ENCODE data around the gene FGL2. TPM values are rescaled to one million over a fixed set of nuclear protein-coding genes. Genes with fewer than 3 reads are reported as not detected.

FGL2 gene
- total RNA-seq, 1 experiment from 2014 or later, result not detected

DNA sequence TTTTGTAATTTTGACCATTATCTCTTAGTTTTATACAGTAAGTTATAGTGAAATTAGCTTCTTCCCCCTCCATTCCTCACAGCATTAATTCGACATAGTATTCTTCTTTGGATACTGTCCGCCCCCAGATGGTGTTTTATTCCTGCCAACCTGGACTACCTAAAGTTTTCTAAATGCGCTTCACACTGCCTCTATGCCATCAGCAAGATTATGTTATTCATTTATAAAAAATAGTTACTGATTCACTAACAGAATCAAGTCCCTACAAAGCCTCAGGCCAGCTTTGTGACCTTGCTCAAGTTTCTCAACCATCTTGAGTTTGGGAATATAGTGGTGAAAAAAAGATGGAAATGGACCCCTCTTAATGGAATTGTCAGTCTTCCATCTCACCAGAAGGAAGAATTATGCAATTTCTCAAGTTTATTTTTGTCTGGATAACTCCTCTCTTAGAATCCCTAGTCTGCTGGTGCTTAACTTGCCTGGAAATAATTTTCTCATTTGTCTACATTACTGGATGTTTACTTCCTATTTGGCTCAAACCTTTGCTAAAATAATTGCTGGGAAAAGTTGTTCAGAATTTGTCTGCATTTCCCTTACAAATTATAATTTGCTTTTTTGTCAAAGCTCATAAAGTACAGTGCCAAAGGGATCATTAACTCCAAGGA, 16.7 kb upstream of the FGL2 start (continued):
- TF ChIP-seq GABPB1 (CRISPR knock-in tag; IDR thresholded peaks at IDR 0.05), result no peak

DNA sequence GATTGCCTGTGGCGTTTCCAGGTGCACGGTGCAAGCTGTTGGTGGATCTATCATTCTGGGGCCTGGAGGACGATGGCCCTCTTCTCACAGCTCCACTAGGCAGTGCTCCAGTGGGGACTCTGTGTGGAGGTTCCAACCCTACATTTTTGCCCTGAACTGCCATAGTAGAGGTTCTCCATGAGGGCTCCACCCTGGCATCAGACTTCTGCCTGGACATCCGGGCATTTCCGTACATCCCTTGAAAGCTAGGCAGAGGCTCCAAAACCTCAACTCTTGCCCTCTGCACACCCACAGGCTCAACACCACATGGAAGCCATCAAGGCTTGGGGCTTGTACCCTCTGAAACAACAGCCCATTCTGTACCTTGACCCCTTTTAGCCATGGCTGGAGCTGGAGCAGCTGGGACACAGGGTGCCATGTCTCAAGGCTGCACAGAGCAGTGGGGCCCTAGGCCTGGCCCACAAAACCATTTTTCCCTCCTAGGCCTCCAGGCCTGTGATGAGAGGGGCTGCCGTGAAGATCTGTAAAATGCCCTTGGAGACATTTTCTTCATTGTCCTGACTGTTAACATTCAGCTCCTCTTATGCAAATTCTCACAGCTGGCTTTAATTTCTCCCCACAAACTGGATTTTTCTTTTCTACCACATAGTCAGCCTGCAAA, 10.0 kb upstream of the FGL2 start:
- no peak overlapping the region for H3K27ac Mint-ChIP-seq
- no peaks in the 10 kb centered on the region for H3K4me1 Mint-ChIP-seq
- no peak for DNase-seq (ENCODE audit: low spot score)
- peaks cover 6% of the 10 kb centered on the region for H3K27me3 Mint-ChIP-seq (ENCODE audit: low read depth)
- H3K9me3 Mint-ChIP-seq, result peaks cover 49% of the 10 kb centered on the region
- H3K4me3 Mint-ChIP-seq, result no peak overlapping the region
- ChIA-PET CTCF (interaction anchor here (1.3 kb wide), 1 partner anchor 37 kb away, joined by 3 read pairs; no protein-coding TSS in a partner anchor), POLR2A (no interaction called here)
- H3K36me3 Mint-ChIP-seq, result peaks cover 27% of the 10 kb centered on the region
- TF ChIP-seq ZBTB21 (CRISPR knock-in tag; IDR thresholded peaks at IDR 0.05; ENCODE audit: borderline replicate concordance) (no peak), TEAD4 (CRISPR knock-in tag; IDR thresholded peaks at IDR 0.05) (no peak), ZNF416 (CRISPR knock-in tag; IDR thresholded peaks at IDR 0.05) (no peak), TP53 (CRISPR knock-in tag; IDR thresholded peaks at IDR 0.05) (no peak), RORB (CRISPR knock-in tag; IDR thresholded peaks at IDR 0.05) (no peak), JAZF1 (CRISPR knock-in tag; IDR thresholded peaks at IDR 0.05) (no peak), ZNF263 (CRISPR knock-in tag; IDR thresholded peaks at IDR 0.05; ENCODE audit: low read depth) (no peak), TEAD1 (CRISPR knock-in tag; IDR thresholded peaks at IDR 0.05) (no peak), SP1 (CRISPR knock-in tag; conservative IDR thresholded peaks at IDR 0.05) (no peak), SOX15 (CRISPR knock-in tag; IDR thresholded peaks at IDR 0.05) (no peak)
- TF ChIP-seq, protein P1, sequence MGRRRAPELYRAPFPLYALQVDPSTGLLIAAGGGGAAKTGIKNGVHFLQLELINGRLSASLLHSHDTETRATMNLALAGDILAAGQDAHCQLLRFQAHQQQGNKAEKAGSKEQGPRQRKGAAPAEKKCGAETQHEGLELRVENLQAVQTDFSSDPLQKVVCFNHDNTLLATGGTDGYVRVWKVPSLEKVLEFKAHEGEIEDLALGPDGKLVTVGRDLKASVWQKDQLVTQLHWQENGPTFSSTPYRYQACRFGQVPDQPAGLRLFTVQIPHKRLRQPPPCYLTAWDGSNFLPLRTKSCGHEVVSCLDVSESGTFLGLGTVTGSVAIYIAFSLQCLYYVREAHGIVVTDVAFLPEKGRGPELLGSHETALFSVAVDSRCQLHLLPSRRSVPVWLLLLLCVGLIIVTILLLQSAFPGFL (CRISPR knock-in tag; IDR thresholded peaks at IDR 0.05; ENCODE audit: borderline replicate concordance), result no peak
- TF ChIP-seq, protein P2, sequence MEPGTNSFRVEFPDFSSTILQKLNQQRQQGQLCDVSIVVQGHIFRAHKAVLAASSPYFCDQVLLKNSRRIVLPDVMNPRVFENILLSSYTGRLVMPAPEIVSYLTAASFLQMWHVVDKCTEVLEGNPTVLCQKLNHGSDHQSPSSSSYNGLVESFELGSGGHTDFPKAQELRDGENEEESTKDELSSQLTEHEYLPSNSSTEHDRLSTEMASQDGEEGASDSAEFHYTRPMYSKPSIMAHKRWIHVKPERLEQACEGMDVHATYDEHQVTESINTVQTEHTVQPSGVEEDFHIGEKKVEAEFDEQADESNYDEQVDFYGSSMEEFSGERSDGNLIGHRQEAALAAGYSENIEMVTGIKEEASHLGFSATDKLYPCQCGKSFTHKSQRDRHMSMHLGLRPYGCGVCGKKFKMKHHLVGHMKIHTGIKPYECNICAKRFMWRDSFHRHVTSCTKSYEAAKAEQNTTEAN (CRISPR knock-in tag; IDR thresholded peaks at IDR 0.05), result no peak
- TF ChIP-seq, protein P3, sequence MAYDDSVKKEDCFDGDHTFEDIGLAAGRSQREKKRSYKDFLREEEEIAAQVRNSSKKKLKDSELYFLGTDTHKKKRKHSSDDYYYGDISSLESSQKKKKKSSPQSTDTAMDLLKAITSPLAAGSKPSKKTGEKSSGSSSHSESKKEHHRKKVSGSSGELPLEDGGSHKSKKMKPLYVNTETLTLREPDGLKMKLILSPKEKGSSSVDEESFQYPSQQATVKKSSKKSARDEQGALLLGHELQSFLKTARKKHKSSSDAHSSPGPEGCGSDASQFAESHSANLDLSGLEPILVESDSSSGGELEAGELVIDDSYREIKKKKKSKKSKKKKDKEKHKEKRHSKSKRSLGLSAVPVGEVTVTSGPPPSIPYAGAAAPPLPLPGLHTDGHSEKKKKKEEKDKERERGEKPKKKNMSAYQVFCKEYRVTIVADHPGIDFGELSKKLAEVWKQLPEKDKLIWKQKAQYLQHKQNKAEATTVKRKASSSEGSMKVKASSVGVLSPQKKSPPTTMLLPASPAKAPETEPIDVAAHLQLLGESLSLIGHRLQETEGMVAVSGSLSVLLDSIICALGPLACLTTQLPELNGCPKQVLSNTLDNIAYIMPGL (CRISPR knock-in tag; IDR thresholded peaks at IDR 0.05), result no peak
- TF ChIP-seq, protein P4, sequence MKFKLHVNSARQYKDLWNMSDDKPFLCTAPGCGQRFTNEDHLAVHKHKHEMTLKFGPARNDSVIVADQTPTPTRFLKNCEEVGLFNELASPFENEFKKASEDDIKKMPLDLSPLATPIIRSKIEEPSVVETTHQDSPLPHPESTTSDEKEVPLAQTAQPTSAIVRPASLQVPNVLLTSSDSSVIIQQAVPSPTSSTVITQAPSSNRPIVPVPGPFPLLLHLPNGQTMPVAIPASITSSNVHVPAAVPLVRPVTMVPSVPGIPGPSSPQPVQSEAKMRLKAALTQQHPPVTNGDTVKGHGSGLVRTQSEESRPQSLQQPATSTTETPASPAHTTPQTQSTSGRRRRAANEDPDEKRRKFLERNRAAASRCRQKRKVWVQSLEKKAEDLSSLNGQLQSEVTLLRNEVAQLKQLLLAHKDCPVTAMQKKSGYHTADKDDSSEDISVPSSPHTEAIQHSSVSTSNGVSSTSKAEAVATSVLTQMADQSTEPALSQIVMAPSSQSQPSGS (CRISPR knock-in tag; IDR thresholded peaks at IDR 0.05; ENCODE audit: borderline replicate concordance, low read depth), result no peak
- TF ChIP-seq, protein P5, sequence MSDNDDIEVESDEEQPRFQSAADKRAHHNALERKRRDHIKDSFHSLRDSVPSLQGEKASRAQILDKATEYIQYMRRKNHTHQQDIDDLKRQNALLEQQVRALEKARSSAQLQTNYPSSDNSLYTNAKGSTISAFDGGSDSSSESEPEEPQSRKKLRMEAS (CRISPR knock-in tag; IDR thresholded peaks at IDR 0.05), result no peak
- TF ChIP-seq, protein P6, sequence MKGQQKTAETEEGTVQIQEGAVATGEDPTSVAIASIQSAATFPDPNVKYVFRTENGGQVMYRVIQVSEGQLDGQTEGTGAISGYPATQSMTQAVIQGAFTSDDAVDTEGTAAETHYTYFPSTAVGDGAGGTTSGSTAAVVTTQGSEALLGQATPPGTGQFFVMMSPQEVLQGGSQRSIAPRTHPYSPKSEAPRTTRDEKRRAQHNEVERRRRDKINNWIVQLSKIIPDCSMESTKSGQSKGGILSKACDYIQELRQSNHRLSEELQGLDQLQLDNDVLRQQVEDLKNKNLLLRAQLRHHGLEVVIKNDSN (CRISPR knock-in tag; IDR thresholded peaks at IDR 0.05), result no peak
- TF ChIP-seq, protein P7, sequence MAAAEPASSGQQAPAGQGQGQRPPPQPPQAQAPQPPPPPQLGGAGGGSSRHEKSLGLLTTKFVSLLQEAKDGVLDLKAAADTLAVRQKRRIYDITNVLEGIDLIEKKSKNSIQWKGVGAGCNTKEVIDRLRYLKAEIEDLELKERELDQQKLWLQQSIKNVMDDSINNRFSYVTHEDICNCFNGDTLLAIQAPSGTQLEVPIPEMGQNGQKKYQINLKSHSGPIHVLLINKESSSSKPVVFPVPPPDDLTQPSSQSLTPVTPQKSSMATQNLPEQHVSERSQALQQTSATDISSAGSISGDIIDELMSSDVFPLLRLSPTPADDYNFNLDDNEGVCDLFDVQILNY (CRISPR knock-in tag; IDR thresholded peaks at IDR 0.05), result no peak
- ATAC-seq, result no peak

All from WTC11 (cell line).